ENCODE results near the gene PLEKHM3.

DNA sequence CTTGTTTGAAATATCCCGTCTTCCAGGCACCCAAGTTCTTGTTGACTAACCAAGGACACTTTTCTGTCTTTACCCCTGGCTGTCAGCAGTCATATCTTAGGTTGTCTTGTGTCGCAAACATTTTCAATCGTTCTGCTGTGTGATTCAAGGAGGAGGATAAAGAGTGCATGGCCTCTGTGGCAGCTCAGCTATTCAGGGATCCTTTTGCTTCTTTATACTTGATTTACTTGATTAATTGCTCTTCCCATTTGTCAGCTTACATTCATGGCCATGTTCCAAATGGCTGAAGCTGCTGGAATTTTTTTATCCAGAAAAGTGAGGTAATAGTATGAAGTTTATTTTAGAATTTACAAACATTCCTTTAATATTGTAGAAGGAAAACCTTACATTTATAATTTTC lies 158.3 kb downstream of the PLEKHM3 start:
- TF ChIP-seq HNRNPL (IDR thresholded peaks at IDR 0.05; ENCODE audit: low read depth, low read length) (no peak), IKZF1 (IDR thresholded peaks at IDR 0.05) (no peak), KLF15 (CRISPR knock-in tag; IDR thresholded peaks at IDR 0.05; ENCODE audit: borderline replicate concordance) (no peak), POLR2AphosphoS5 (IDR thresholded peaks at IDR 0.05; ENCODE audit: low read depth, low read length) (no peak)
- TF ChIP-seq, protein P1, sequence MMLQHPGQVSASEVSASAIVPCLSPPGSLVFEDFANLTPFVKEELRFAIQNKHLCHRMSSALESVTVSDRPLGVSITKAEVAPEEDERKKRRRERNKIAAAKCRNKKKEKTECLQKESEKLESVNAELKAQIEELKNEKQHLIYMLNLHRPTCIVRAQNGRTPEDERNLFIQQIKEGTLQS (CRISPR knock-in tag; IDR thresholded peaks at IDR 0.05) = no peak
- TF ChIP-seq, protein P2, sequence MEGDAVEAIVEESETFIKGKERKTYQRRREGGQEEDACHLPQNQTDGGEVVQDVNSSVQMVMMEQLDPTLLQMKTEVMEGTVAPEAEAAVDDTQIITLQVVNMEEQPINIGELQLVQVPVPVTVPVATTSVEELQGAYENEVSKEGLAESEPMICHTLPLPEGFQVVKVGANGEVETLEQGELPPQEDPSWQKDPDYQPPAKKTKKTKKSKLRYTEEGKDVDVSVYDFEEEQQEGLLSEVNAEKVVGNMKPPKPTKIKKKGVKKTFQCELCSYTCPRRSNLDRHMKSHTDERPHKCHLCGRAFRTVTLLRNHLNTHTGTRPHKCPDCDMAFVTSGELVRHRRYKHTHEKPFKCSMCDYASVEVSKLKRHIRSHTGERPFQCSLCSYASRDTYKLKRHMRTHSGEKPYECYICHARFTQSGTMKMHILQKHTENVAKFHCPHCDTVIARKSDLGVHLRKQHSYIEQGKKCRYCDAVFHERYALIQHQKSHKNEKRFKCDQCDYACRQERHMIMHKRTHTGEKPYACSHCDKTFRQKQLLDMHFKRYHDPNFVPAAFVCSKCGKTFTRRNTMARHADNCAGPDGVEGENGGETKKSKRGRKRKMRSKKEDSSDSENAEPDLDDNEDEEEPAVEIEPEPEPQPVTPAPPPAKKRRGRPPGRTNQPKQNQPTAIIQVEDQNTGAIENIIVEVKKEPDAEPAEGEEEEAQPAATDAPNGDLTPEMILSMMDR (CRISPR knock-in tag; IDR thresholded peaks at IDR 0.05) = no peak

Measured in HepG2 (cell line).